Mesodermal cell (in vitro differentiated cells): ENCODE measurements around the gene SLC25A44.

ENCODE experiments used
- H3K27ac ChIP-seq: 2 replicates; pipeline ENCODE4 v1.7.0; 2013; ENCODE audit warnings: mild to moderate bottlenecking, low read depth, low read length, moderate library complexity; ENCODE audit not compliant: severe bottlenecking
- H3K36me3 ChIP-seq: 2 replicates; pipeline ENCODE4 v1.7.1; 2013; ENCODE audit warnings: mild to moderate bottlenecking, low read length, moderate library complexity; ENCODE audit not compliant: control insufficient read depth, insufficient read depth
- H3K4me1 ChIP-seq: one replicate; pipeline ENCODE4 v1.7.1; 2013; ENCODE audit warnings: mild to moderate bottlenecking, low read length; ENCODE audit not compliant: insufficient read depth, control insufficient read depth, poor library complexity, severe bottlenecking
- H3K4me3 ChIP-seq: 2 replicates; pipeline ENCODE4 v1.7.0; 2013; ENCODE audit warnings: low read length, control low read depth, mild to moderate bottlenecking; ENCODE audit not compliant: insufficient read depth, poor library complexity, severe bottlenecking; ENCODE audit errors: extremely low read depth
- H3K9me3 ChIP-seq: 2 replicates; pipeline ENCODE4 v1.7.1; 2013; ENCODE audit warnings: mild to moderate bottlenecking, low read length, moderate library complexity; ENCODE audit not compliant: control insufficient read depth
- WGBS, 2 experiments: methylation state at CpG; one replicate each; pipeline ENCODE4 v1.1.5; 2013; ENCODE audit warnings: missing lambda C conversion rate in 2 of 2; ENCODE audit not compliant: insufficient coverage in 2 of 2; 5-methylcytosine and 5-hydroxymethylcytosine counted together

SLC25A44 gene

DNA sequence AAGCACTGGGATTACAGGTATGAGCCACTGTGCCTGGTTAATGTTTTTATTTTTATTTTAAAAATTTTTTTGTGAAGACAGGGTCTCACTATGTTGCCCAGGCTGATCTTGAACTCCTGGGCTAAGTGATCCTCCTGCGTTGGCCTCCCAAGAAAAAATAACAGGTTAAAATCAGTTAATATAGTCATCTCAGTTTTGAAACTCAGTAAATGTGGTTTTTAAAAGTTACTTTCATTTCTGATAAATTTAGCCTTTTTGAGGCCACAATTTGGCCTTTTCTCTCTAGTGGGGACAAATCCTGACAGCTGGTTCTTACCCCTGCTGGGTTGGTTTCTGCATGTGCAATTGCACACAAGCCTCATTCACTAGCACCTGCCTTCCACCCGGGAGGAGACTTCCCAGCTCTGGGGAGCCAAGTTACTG, 32.2 kb downstream of the SLC25A44 start:
- H3K36me3 ChIP-seq, result peaks cover 57% of the 10 kb centered on the region
- H3K4me1 ChIP-seq, result peaks cover 4% of the 10 kb centered on the region
- no CpG with 5 or more reads among the region's 2 CpGs for WGBS, 2 experiments
- no peak overlapping the region for H3K27ac ChIP-seq
- H3K9me3 ChIP-seq, result no peaks in the 10 kb centered on the region
- H3K4me3 ChIP-seq, result no peak overlapping the region

DNA sequence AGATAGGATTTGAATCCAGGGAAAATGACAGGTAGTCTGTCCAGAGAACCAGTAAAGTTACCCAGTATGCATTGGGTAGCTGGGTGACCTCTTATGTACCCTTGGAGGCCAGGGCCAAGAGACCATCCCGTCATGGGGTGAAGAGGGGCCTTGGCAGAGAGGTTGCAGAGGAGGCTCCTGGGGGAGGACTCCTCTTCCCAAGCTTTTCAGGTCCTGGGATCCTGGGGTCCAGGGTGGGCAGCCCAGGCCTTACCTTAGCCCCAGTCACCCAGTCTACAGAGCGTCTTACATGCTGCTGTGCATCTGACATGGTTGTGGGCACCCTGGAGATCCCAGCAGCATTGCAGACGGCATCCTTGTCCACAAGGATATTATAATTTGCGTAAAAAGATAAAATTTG, 32.9 kb downstream of the SLC25A44 start:
- H3K27ac ChIP-seq, result no peak overlapping the region
- peaks cover 51% of the 10 kb centered on the region for H3K36me3 ChIP-seq
- H3K4me3 ChIP-seq, result no peak overlapping the region
- peaks cover 4% of the 10 kb centered on the region for H3K4me1 ChIP-seq
- no peaks in the 10 kb centered on the region for H3K9me3 ChIP-seq
- WGBS, 2 experiments, result 89 to 96% methylated on average over 4 of the region's 4 CpGs

DNA sequence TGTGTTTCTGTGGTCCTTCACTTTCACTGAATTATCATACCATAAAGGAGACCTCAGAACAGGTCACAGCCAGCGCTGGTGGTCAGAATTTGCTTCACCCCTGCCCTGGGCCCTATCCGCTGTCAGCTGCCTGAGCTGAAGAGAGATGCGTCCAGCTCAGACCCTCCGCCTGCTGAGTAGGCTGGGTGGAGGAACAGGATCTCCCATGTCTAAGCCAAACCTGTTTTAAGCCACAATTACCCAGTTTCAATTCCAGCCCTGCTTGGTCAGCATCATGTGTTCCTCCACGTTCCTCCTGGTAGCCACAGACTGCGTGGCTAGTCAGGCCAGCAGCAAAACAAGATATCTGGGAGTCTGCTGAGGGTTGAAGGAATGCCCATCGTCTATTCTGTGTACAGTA, 34.6 kb downstream of the SLC25A44 start:
- Histone ChIP-seq H3K27ac (no peak overlapping the region), H3K4me3 (no peak overlapping the region), H3K4me1 (peaks cover 18% of the 10 kb centered on the region), H3K36me3 (peaks cover 39% of the 10 kb centered on the region), H3K9me3 (no peaks in the 10 kb centered on the region)
- 80 to 89% methylated on average over 3 to 6 of the region's 7 CpGs for WGBS, 2 experiments

DNA sequence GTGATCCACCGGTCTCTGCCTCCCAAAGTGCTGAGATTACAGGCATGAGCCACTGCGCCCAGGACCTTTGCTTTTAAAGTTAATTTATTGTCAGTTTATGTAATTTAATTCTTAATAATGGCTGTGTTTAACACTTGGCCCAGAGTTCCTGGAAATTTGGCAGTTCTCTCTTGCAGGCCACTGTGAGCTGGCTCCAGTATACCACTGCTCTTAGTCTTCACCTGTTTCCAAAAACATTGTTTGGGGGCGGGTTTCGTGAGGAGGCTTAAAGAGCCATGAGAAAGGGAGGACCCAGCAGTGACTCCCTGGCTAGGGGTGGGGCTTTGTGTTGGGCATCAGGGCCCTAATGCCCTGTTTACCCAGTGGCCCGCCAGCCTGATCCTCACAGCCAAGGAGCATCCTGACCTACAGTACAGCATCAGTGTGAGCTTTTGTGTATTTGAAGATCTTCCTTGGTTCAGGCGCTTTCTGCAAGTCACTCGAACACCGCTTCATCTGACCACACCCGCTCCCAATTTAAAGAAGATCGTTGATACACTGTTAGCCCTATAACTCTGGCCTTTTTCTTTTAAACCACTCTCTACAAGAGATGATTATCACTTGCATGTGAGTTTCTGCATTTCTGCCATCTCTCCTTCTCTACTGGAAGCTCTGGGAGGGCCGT, 36.0 kb downstream of the SLC25A44 start:
- Histone ChIP-seq H3K4me3 (no peak overlapping the region), H3K36me3 (peaks cover 35% of the 10 kb centered on the region)
- WGBS, 2 experiments, result 92 to 95% methylated on average over 8 to 9 of the region's 11 CpGs

DNA sequence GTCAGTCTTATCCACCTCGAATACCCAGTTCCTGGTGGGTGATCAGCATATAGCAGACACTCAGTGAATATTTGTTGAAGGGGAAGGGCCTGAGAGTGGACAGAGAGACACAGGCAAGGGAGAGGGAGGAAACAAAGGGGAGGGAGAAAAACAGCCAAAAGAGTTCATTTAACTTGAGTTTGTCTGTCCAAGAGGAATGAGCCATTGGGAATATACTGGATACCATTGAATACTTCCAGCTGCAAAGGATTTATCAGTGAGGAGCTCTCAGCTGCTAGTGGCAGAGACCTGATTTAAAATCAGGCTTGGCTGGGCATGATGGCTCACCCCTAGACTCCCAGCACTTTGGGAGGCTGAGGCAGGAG, 36.6 kb downstream of the SLC25A44 start:
- Histone ChIP-seq H3K9me3 (no peaks in the 10 kb centered on the region), H3K36me3 (peaks cover 35% of the 10 kb centered on the region), H3K4me1 (peaks cover 16% of the 10 kb centered on the region), H3K27ac (no peak overlapping the region), H3K4me3 (no peak overlapping the region)
- WGBS, 2 experiments, result 100% methylated on average over 1 of the region's 1 CpG; no CpG with 5 or more reads in 1 of the 2 experiments

More for the DNA sequence above, 36.0 kb downstream of the SLC25A44 start:
- Histone ChIP-seq H3K9me3 (no peaks in the 10 kb centered on the region), H3K27ac (no peak overlapping the region), H3K4me1 (peaks cover 18% of the 10 kb centered on the region)

DNA sequence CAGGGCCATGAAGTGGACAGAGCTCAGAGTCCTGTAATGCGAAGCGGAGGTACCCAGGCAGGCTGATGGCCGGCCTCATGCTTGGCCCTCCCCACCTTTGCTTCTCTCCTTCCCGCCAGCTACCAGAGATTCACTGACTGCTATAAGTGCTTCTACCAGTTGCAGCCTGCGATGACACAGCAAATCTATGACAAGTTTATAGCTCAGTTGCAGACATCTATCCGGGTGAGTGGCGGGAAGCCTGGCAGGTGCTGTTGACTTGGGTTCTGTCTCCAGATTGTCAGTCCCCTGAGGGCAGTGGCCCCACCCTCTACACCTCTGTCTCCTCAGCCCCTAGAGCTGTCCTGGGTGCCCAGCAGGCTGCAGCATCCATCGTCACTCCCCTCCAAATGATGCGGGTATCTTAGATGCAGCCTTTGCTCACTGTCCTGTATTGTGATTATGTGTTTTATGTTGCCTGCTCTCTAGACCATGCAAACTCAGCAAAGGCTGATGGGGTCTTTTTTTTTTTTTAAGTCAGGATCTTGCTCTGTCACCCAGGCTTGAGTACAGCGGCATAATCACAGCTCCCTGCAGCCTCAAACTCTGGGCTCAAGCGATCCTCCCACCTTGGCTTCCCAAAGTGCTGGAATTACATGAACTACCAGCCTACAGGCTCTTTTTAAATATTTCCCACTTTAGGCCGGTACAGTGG, 38.4 kb downstream of the SLC25A44 start:
- Histone ChIP-seq H3K27ac (no peak overlapping the region), H3K36me3 (peaks cover 39% of the 10 kb centered on the region), H3K4me3 (no peak overlapping the region), H3K4me1 (peaks cover 14% of the 10 kb centered on the region), H3K9me3 (no peaks in the 10 kb centered on the region)
- 93 to 96% methylated on average over 9 to 12 of the region's 12 CpGs for WGBS, 2 experiments

DNA sequence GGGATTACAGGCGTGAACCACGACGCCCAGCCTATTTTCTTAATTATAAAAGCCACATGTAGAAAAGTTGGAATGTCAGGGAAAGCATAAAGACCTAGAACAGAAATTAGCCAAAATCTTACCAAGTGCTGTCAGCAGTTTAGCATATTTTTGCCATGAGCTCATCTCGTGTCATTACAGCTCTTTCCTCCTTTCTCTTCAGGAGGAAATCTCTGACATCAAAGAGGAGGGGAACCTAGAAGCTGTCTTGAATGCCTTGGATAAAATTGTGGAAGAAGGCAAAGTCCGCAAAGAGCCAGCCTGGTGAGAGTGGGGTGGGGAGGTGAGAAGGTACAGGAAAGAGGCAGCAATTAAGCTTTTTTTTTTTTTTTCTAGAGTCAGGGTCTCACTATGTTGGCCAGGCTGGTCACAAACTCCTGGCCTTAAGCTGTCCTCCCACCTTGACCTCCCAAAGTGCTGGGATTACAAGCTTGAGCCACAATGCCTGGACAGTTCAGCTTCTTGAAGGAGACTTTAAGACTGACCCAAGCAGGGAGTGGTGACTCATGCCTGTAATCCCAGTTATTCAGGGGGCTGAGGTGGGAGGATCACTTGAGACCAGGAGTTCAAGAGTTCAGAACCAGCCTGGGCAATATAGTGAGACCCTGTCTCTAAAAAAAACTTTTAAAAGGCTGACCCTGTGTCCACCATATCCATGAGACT, 39.7 kb downstream of the SLC25A44 start:
- peaks cover 38% of the 10 kb centered on the region for H3K36me3 ChIP-seq
- H3K4me3 ChIP-seq, result no peak overlapping the region
- no peaks in the 10 kb centered on the region for H3K9me3 ChIP-seq
- 83 to 85% methylated on average over 4 to 5 of the region's 5 CpGs for WGBS, 2 experiments
- H3K4me1 ChIP-seq, result peaks cover 14% of the 10 kb centered on the region
- H3K27ac ChIP-seq, result peak overlapping the region; percentile 85

DNA sequence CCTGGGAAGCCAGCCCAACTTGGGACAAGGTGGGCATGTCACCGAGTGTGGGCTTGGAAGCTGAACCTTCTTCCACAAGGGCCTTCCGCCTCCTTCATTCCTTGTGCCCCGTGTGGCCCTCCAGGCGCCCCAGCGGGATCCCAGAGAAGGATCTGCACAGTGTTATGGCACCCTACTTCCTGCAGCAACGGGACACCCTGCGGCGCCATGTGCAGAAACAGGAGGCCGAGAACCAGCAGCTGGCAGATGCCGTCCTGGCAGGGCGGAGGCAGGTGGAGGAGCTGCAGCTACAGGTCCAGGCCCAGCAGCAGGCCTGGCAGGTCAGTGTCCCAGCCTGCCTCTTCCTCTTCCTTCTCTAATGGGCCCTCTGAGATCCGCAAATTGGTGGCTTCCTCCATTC, 42.3 kb downstream of the SLC25A44 start:
- WGBS, 2 experiments, result 98 to 99% methylated on average over 9 to 12 of the region's 12 CpGs

DNA sequence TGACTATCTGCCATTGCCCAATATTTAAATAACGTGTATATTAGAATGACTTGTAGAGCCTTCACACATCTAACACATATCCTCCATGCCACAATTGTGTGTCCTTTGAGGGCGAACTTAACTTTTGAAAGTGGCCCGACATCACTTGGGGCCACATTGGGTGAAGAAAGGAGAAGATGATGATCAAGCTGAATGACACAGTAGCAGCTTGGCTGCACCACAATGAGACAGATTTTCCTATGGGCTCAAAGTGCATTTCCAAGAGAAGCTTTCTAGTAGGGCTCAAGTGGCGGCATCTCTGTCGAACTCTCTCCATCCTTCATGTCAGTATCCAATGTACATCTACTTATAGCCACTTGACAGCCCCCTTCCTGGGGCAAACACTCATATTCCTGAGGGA, 44.3 kb downstream of the SLC25A44 start:
- Histone ChIP-seq H3K4me3 (no peak overlapping the region), H3K27ac (no peak overlapping the region), H3K4me1 (peaks cover 8% of the 10 kb centered on the region), H3K9me3 (no peaks in the 10 kb centered on the region), H3K36me3 (peaks cover 47% of the 10 kb centered on the region)
- 92 to 100% methylated on average over 3 to 4 of the region's 5 CpGs for WGBS, 2 experiments

More for the DNA sequence above, 42.3 kb downstream of the SLC25A44 start:
- Histone ChIP-seq H3K4me1 (peaks cover 15% of the 10 kb centered on the region), H3K36me3 (peaks cover 47% of the 10 kb centered on the region), H3K9me3 (no peaks in the 10 kb centered on the region), H3K27ac (no peak overlapping the region), H3K4me3 (no peak overlapping the region)

DNA sequence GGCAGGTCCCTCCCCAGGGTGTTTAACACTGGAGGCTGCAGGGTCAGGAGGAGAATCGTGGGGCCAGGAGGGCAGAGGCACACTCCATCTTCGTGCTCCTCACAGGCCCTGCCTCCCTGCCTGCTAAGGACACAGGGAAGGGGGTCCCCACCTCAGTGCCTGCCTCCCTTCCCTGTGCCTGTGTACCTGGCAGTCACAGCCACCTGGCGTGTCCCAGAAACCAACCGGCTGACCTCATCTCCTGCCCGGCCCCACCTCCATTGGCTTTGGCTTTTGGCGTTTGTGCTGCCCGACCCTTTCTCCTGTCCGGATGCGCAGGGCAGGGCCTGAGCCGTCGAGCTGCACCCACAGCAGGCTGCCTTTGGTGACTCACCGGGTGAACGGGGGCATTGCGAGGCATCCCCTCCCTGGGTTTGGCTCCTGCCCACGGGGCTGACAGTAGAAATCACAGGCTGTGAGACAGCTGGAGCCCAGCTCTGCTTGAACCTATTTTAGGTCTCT, 47.5 kb downstream of the SLC25A44 start:
- WGBS, 2 experiments, result 77 to 85% methylated on average over 11 to 15 of the region's 15 CpGs
- no peak overlapping the region for H3K4me3 ChIP-seq
- peak overlapping the region; percentile 10 for H3K27ac ChIP-seq
- no peaks in the 10 kb centered on the region for H3K9me3 ChIP-seq
- peaks cover 7% of the 10 kb centered on the region for H3K4me1 ChIP-seq
- H3K36me3 ChIP-seq, result peaks cover 34% of the 10 kb centered on the region
